ENCODE measurements around the gene FAM72C.
"Not testable (repeated sequence)": the region's sequence is repeated elsewhere in the genome, so short reads cannot be mapped to it uniquely, and the experiment has no call there.

Gene FAM72C

DNA sequence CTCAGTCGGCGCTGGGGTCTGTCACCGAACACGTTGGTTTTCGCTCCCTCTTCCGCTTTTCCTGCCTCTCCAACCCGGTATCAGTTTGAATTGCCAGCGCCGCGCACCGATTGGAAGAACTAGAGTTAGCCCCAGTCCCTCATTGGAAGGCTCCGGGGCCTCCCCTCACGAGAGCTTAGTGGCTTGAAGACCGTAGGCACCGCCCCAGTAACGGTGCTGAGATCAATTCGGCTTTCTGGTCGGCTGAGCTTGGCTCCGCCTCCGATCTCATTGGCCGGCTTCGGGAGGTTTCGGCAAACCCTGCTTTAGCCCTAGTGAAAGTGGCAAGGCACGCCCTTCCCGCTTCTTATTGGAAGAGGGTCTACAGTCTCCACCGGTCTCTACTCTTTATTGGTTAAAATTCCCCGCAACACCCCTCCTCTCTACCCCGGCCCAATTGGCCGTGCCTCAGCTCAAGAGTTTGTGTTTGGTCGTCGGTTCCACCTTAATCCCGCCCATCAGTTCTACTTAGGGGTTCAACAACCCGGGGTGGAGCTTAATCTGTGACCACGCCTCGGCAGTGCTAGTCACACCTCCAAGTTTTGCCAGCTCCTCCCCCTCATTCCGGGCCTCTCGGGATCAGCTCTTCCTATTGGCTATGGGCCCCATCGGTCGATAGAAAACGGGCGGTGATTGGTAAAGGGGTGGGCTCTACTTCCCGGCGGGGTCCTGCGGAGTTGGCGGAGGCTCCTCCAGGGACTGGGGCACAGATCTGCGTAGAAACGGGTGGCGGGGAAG, at the start of gene FAM72C:
FAM72C (minus strand) TSS at position 63 of the 777 bp plus-strand sequence. CDS start 845 bp downstream, outside the sequence.
- not testable (repeated sequence) for H3K4me1 ChIP-seq (ENCODE audit: control insufficient read depth, insufficient read depth, low read length); H3K9me3 ChIP-seq (ENCODE audit: control insufficient read depth, insufficient read depth, low read depth, low read length); H3K36me3 ChIP-seq (ENCODE audit: control insufficient read depth, insufficient read depth, low read length); H3K27ac ChIP-seq (ENCODE audit: low read depth, low read length); H3K27me3 ChIP-seq (ENCODE audit: control insufficient read depth, insufficient read depth, low read length); H3K4me3 ChIP-seq (ENCODE audit: low read depth, low read length); H3K9ac ChIP-seq (ENCODE audit: low read length)

DNA sequence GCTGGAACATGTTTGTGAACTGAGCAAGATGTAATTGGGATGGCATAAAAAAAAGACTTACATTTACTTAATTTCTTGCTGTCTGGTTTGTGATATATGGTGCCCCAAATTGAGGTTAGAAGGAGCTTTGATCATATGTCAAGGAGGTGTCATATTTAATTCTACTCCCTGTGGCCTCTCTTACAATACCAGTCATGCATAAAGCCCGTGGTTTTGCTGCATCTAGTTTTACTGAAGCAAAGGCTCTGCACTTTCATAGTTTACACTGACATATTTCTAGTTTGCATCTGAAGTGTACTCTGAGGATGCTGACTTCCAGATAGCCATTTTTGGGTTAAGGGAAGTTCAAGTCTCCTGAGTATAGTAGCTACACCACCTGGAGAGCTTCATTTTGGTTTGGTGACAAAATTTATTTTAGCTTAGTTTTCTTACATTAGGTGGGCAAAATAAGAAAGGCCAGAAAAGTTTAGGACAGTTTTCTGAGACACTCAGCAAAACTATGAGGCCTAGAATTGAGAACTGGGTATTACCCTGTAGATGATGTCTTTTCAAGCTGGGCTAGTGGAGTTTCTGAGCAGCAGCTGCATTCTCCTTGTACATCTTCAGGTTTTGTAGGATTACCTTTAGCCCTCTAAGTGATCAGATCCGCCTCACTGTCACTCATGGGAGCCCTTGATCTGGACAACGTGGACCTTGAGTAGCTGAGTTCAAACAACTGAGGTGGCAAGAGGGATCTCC, 48.4 kb upstream of the FAM72C start:
- not testable (repeated sequence) for H3K9ac ChIP-seq (ENCODE audit: low read length); H3K27me3 ChIP-seq (ENCODE audit: control insufficient read depth, insufficient read depth, low read length); H3K4me1 ChIP-seq (ENCODE audit: control insufficient read depth, insufficient read depth, low read length); H3K4me3 ChIP-seq (ENCODE audit: low read depth, low read length); H3K27ac ChIP-seq (ENCODE audit: low read depth, low read length); H3K36me3 ChIP-seq (ENCODE audit: control insufficient read depth, insufficient read depth, low read length); H3K9me3 ChIP-seq (ENCODE audit: control insufficient read depth, insufficient read depth, low read depth, low read length)

DNA sequence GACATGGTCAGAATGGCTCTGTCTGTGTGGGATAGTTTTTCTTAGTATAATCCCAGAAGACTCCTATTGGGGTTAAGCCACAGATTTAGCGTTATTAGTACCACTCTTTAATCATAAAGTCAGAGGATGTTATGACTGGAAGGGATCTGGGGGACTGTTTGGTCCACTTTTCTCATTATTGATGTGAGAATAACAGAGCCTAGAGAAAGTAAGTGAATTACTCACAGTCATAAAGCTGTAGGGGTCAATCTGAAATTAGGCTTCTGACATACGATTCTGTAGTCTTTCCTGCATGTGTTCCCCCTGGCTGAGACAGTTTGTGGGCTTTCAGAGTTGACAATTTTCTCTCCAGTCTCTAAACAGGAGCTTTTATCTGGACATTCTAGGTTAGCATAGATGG, 47.3 kb upstream of the FAM72C start:
- H3K4me3 ChIP-seq (ENCODE audit: low read depth, low read length); H3K27me3 ChIP-seq (ENCODE audit: control insufficient read depth, insufficient read depth, low read length); H3K4me1 ChIP-seq (ENCODE audit: control insufficient read depth, insufficient read depth, low read length); H3K36me3 ChIP-seq (ENCODE audit: control insufficient read depth, insufficient read depth, low read length); H3K27ac ChIP-seq (ENCODE audit: low read depth, low read length); H3K9me3 ChIP-seq (ENCODE audit: control insufficient read depth, insufficient read depth, low read depth, low read length); H3K9ac ChIP-seq (ENCODE audit: low read length): not testable (repeated sequence)

DNA sequence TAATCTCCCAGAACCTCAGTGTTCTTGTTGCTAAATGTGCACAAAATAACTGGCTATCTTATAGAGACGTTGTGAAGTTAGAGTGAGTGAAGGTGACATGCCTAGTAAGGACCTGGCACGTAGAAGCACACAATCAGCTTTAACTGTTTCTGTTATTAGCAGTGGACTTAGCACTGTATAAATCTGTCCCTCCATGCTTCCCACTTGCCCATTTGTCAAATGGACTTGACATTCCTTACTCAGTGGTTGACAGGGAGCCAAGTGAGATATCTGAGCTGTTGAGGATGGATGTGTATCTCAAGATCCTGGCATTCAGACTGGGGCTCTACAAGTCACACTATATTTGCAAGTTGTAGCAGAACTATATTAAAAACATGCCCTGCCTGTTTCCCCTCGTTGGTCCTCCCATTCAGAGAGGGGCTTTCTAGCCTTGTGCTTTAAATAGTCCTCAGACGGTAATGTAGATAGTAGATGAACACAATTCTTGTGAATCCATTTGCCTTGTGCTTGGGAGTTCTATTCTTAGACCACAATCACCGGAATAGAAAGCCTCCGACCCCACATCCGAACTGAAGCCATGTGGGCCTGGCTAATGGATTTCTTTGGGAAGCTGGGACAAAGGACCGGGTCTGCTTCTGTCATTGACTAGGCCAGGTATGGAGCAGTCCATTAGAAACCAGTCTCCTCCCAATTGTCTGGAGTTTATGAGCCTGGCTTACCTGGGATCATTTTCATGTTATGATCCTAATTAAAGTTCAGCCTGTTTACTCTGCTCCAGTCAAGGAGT, 43.6 kb upstream of the FAM72C start:
- not testable (repeated sequence) for H3K27me3 ChIP-seq (ENCODE audit: control insufficient read depth, insufficient read depth, low read length); H3K27ac ChIP-seq (ENCODE audit: low read depth, low read length); H3K9me3 ChIP-seq (ENCODE audit: control insufficient read depth, insufficient read depth, low read depth, low read length); H3K4me1 ChIP-seq (ENCODE audit: control insufficient read depth, insufficient read depth, low read length); H3K36me3 ChIP-seq (ENCODE audit: control insufficient read depth, insufficient read depth, low read length); H3K4me3 ChIP-seq (ENCODE audit: low read depth, low read length); H3K9ac ChIP-seq (ENCODE audit: low read length)

DNA sequence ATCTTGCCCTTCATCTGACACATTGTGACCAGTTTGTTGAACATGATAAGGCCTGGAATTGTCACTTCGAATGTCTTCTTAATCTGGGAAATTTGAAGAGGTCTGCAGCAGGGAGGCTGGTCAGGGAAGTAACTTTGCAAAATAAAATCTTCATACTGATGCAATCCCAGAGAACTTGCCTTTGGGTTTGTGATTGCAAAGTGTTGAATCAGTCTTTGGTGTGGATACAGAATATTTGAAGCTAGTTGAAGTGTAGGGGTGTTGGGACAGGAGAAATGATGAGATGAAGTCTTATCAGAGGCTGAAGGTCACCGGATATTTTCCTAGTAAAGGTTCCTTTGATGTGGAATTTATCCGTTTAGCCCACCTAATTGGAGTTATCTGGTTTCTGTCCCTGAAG, 42.7 kb upstream of the FAM72C start:
- H3K36me3 ChIP-seq (ENCODE audit: control insufficient read depth, insufficient read depth, low read length); H3K9me3 ChIP-seq (ENCODE audit: control insufficient read depth, insufficient read depth, low read depth, low read length); H3K9ac ChIP-seq (ENCODE audit: low read length); H3K4me1 ChIP-seq (ENCODE audit: control insufficient read depth, insufficient read depth, low read length); H3K4me3 ChIP-seq (ENCODE audit: low read depth, low read length); H3K27me3 ChIP-seq (ENCODE audit: control insufficient read depth, insufficient read depth, low read length); H3K27ac ChIP-seq (ENCODE audit: low read depth, low read length): not testable (repeated sequence)

DNA sequence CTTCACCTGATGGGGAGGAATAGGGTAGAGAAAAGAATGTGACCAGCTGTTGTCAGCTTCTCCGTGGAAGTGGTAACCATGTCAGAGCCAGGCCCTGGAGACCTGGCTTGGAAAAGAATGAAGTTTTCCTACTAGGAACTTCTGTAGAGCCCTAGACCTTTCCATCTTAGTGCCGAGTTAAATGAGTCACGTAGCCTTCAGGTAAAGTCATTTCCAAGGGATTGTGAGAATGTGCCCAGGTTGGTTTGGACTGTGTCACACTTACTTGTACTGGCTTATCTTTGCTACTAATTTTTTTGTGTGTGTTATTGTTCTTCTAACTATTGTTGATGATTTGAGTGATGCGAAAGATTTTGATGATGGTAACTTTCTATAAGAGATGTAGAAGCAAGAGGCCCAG, 42.3 kb upstream of the FAM72C start:
- not testable (repeated sequence) for H3K27me3 ChIP-seq (ENCODE audit: control insufficient read depth, insufficient read depth, low read length); H3K36me3 ChIP-seq (ENCODE audit: control insufficient read depth, insufficient read depth, low read length); H3K4me1 ChIP-seq (ENCODE audit: control insufficient read depth, insufficient read depth, low read length); H3K9me3 ChIP-seq (ENCODE audit: control insufficient read depth, insufficient read depth, low read depth, low read length); H3K9ac ChIP-seq (ENCODE audit: low read length); H3K27ac ChIP-seq (ENCODE audit: low read depth, low read length); H3K4me3 ChIP-seq (ENCODE audit: low read depth, low read length)

DNA sequence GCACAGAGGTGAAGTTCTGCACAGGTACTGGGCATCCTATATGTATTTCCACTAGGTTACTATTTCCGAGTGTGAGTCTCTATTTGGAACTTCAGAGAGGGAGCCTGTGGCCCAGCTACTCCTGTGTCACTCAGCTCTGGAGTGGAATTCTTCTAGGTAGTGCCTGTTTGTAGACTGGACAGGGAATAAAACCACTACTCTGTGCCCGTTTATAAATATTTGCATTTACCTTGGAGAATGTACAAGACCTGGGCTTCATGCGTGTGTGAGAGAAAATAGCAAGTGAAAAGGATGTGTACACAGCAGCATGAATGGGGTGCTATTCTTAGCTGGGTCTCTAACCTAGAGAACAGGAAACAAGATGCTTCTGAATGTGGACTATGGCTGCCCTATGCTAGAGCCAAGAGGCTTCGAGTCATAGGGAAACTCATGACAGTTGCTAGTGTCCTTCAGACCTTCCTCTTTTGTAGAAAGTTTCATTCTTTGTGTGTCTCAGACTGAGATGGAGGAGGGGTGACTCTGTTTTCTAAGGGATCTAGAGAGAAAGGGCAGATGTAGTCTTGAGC, 40.5 kb upstream of the FAM72C start:
- not testable (repeated sequence) for H3K4me3 ChIP-seq (ENCODE audit: low read depth, low read length); H3K27me3 ChIP-seq (ENCODE audit: control insufficient read depth, insufficient read depth, low read length); H3K27ac ChIP-seq (ENCODE audit: low read depth, low read length); H3K4me1 ChIP-seq (ENCODE audit: control insufficient read depth, insufficient read depth, low read length); H3K9ac ChIP-seq (ENCODE audit: low read length); H3K36me3 ChIP-seq (ENCODE audit: control insufficient read depth, insufficient read depth, low read length); H3K9me3 ChIP-seq (ENCODE audit: control insufficient read depth, insufficient read depth, low read depth, low read length)

DNA sequence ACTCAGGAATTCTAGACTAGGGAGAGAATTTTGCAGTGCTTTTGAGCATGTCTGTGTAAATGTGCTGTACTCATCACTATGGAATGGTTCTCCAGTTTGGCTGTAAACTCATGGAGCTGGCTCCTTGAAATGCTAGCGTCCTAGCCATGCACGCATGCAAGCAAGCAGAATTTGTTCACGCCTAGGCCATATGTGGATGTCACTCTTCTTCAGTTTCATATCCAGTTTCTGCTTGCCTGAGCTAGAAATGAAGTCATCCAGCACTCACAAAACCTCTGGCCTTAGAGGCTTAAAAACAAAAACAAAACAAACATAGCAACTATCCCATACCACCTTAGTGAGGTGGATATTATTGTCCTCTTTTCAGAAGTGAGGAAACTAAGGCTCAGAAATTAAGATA, 37.6 kb upstream of the FAM72C start:
- H3K4me1 ChIP-seq (ENCODE audit: control insufficient read depth, insufficient read depth, low read length); H3K9me3 ChIP-seq (ENCODE audit: control insufficient read depth, insufficient read depth, low read depth, low read length); H3K9ac ChIP-seq (ENCODE audit: low read length); H3K27ac ChIP-seq (ENCODE audit: low read depth, low read length); H3K4me3 ChIP-seq (ENCODE audit: low read depth, low read length); H3K27me3 ChIP-seq (ENCODE audit: control insufficient read depth, insufficient read depth, low read length); H3K36me3 ChIP-seq (ENCODE audit: control insufficient read depth, insufficient read depth, low read length): not testable (repeated sequence)

DNA sequence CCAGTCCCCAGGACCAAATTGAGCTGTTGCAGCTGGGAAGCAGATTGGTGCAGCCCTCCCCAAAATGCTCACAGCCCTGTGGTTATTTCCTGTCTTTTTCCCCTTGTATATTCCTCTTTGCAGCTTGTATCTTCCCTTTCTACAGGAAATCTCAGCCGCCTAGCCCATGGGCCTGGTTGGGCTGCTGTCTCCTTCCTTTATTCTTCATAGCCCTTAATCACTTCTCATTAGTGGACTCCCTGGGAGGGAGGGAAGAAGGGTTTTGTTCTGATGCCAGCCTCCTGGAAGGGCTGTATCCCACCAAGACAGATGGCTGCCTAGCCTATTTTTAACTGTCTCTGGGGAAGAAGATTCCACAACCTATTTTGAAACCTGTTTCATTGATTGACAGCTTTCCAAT, 32.5 kb upstream of the FAM72C start:
- not testable (repeated sequence) for H3K4me3 ChIP-seq (ENCODE audit: low read depth, low read length); H3K9me3 ChIP-seq (ENCODE audit: control insufficient read depth, insufficient read depth, low read depth, low read length); H3K27me3 ChIP-seq (ENCODE audit: control insufficient read depth, insufficient read depth, low read length); H3K4me1 ChIP-seq (ENCODE audit: control insufficient read depth, insufficient read depth, low read length); H3K36me3 ChIP-seq (ENCODE audit: control insufficient read depth, insufficient read depth, low read length); H3K27ac ChIP-seq (ENCODE audit: low read depth, low read length); H3K9ac ChIP-seq (ENCODE audit: low read length)

DNA sequence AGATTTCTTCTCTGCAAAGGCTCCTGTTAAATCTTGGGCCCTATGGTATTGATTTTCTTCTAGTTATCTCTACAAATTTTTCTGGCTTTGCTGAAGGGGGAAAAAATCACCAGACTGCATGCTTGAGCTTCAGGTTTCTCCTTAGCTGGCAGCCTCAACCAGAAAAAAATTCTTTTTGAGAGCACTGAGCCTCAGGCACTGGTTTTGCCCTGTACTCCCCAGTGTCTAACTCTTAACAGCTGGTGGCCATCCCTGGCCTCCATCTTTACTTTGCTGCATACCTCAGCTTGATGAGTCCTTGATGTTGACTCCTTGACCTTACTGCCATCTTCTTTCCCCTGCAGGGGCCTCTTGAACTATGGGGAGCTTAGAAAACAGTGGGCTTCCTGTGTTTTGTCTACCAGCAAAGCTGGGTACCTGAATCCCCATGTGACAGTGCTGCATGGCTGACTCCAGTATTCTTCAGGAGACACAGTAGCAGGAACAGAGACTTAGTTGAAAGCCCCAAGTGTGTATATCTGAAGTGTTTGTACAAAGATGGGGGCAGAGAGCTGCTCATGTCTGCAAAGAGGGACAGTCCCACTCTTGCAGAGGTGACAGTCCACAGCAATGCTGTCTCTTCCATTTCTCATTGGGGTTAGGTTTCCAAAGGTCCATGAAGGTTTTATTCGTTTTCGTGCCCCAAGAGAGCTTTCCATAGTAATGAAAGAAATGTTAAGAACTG, 31.7 kb upstream of the FAM72C start:
- not testable (repeated sequence) for H3K27me3 ChIP-seq (ENCODE audit: control insufficient read depth, insufficient read depth, low read length); H3K4me3 ChIP-seq (ENCODE audit: low read depth, low read length); H3K27ac ChIP-seq (ENCODE audit: low read depth, low read length); H3K4me1 ChIP-seq (ENCODE audit: control insufficient read depth, insufficient read depth, low read length); H3K9ac ChIP-seq (ENCODE audit: low read length); H3K36me3 ChIP-seq (ENCODE audit: control insufficient read depth, insufficient read depth, low read length); H3K9me3 ChIP-seq (ENCODE audit: control insufficient read depth, insufficient read depth, low read depth, low read length)
